Sigmoid colon (tissue), 4 donors: ENCODE data around the gene MRC2.

Source experiments
- EP300 ChIP-seq, 4 donors: sonication (generic); formaldehyde crosslinking; IDR thresholded peaks; one replicate each; pipeline ENCODE4 v1.6.1; 2017; ENCODE audit warnings: antibody characterized with exemption in 4 of 4
- POLR2A ChIP-seq, 2 donors: fragments of 450-650 bp; IDR thresholded peaks; one replicate each; pipeline ENCODE4 v1.6.1; 2016; ENCODE audit warnings: antibody characterized with exemption in 2 of 2, mild to moderate bottlenecking in 2 of 2, moderate library complexity in 2 of 2
- POLR2AphosphoS5 ChIP-seq, 4 donors: sonication (generic); formaldehyde crosslinking; IDR thresholded peaks; one replicate each; pipeline ENCODE4 v1.6.1; 2017; ENCODE audit warnings: antibody characterized with exemption in 4 of 4
- TF ChIP-seq, protein P1 (sequence below), 4 experiments: fragments of 450-650 bp in 3 of 4; fragments of 200-600 bp in 1 of 4; IDR thresholded peaks; one replicate each; pipeline ENCODE4 v1.5.1; 2016 to 2019; ENCODE audit warnings: antibody characterized with exemption in 4 of 4, mild to moderate bottlenecking in 3 of 4, moderate library complexity in 2 of 4

DNA sequence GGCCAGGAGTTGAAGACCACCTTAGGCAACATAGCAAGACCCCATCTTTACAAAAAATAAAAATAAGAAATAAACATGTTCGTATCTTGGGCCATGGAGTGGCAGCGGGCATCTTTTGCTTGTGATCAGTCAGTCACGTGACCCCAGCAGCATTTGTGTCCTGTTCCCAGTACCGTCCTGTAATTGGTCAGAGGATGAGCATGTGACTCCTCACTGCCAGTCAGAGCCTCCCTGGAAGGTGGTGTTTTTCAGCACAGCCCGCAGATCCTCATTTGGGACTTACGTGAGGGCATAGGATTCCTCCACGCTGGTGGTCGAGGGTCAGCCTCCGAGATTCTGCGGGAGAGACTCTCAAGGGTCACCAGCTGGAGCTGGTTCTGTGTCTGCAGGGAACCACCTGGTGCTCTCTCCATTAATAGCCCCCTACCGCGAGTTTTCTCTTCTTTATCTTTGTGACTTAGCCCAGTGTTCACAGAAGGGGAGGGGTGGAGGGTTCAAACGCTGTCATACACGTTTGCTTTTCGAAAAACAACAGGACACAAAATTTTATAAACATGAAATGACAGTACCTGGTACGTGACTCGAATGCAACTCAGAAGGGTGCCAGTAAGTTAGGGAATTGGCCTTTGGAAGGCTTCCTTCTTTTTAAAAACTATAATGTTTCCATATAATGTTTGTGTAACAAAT, 17.2 kb downstream of the MRC2 start:
- TF ChIP-seq, protein P1, sequence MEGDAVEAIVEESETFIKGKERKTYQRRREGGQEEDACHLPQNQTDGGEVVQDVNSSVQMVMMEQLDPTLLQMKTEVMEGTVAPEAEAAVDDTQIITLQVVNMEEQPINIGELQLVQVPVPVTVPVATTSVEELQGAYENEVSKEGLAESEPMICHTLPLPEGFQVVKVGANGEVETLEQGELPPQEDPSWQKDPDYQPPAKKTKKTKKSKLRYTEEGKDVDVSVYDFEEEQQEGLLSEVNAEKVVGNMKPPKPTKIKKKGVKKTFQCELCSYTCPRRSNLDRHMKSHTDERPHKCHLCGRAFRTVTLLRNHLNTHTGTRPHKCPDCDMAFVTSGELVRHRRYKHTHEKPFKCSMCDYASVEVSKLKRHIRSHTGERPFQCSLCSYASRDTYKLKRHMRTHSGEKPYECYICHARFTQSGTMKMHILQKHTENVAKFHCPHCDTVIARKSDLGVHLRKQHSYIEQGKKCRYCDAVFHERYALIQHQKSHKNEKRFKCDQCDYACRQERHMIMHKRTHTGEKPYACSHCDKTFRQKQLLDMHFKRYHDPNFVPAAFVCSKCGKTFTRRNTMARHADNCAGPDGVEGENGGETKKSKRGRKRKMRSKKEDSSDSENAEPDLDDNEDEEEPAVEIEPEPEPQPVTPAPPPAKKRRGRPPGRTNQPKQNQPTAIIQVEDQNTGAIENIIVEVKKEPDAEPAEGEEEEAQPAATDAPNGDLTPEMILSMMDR (IDR thresholded peaks at IDR 0.05): no peak
- TF ChIP-seq POLR2A (IDR thresholded peaks at IDR 0.05) (no peak), POLR2AphosphoS5 (IDR thresholded peaks at IDR 0.05) (no peak), EP300 (IDR thresholded peaks at IDR 0.05) (no peak)
